ENCODE data around the gene GPR39.

DNA sequence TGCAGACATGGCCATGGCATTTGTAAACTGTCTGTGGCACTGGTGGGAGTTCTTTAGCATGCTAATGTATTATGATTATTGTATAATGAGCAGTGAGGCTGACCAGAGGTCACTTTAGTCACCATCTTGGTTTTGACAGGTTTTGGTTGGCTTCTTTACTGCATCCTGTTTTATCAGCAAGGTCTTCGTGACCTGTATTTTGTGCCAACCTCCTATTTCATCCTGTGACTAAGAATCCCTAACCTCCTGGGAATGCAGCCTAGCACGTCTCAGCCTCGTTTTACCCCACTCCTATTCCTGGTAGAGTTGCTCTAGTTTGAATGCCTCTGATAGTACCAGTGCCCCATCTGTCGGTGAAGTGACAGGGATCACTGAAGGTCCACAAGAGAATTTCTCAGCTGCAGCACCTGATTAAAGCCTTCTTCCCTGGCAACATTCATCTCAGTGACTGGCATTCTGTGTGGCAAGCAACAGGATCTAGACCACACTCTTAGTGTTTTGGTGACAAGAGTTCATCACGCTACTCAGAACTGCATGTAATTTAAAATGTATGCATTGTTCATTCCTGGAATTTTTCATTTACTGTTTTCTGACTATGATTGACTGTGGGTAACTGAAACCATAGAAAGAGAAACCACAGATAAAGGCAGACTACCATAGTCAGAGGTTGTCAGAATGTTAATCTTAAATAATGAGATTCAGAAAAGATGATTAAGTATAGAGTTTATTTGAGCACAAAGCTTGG, 43.0 kb upstream of the GPR39 start:
- no peak for TF ChIP-seq CTCF (IDR thresholded peaks at IDR 0.05)
- no peak for TF ChIP-seq EZH2 (IDR thresholded peaks at IDR 0.05; ENCODE audit: borderline replicate concordance, insufficient read depth, low read depth, low read length, poor library complexity, severe bottlenecking)

All from B cell (primary cell).